H7 (cell line): ENCODE measurements around the gene ZNRF3. TPM values are rescaled to one million over a fixed set of nuclear protein-coding genes. Genes with fewer than 3 reads are reported as not detected.

ENCODE experiments used
- DNase-seq: peaks from one replicate; pipeline ENCODE4 v3.0.0; 2012
- H3K27me3 ChIP-seq: 2 replicates; pipeline ENCODE4 v1.6.0; 2011; ENCODE audit warnings: mild to moderate bottlenecking, low read length; ENCODE audit not compliant: control insufficient read depth, insufficient read depth
- H3K36me3 ChIP-seq: replicated peaks from 2 replicates; pipeline ENCODE4 v1.5.1; 2011; ENCODE audit warnings: low read length; ENCODE audit not compliant: control insufficient read depth, insufficient read depth
- H3K4me3 ChIP-seq: 2 replicates; pipeline ENCODE4 v1.5.1; 2011; ENCODE audit warnings: low read depth, mild to moderate bottlenecking, control low read depth, low read length, moderate library complexity; ENCODE audit not compliant: insufficient read depth
- total RNA-seq: library from RNA; depleted of rRNA; stranded (reverse); fragments of >200 nt; shearing (Covaris generic); gene quantifications from 2 replicates; pipeline ENCODE4 v1.2.3, GENCODE V29; 2014; rRNA removed

ZNRF3 gene
- total RNA-seq, 1 experiment from 2014 or later = 22.1 TPM

DNA sequence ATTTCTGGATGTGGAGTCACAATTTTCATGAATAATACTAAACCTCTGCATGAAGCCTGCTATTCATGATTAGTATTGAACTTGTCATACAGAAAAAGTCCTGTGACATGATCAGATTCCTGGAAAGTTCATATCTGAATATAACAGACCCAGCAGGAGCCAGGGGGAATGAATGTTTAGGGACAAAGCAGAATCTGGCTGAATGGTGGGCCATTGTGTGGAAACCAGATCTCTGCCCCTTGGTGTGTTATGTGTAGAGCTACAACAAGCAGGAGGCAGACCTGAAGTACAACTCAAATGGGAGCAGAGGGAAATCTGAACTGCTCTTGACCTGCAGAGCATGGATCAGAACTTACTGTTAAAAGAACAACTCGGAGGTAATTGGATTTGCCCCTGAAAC is 219.7 kb downstream of the ZNRF3 start:
- DNase-seq = no peak
- no peak overlapping the region for H3K4me3 ChIP-seq
- H3K36me3 ChIP-seq = no peaks in the 10 kb centered on the region
- no peaks in the 10 kb centered on the region for H3K27me3 ChIP-seq

DNA sequence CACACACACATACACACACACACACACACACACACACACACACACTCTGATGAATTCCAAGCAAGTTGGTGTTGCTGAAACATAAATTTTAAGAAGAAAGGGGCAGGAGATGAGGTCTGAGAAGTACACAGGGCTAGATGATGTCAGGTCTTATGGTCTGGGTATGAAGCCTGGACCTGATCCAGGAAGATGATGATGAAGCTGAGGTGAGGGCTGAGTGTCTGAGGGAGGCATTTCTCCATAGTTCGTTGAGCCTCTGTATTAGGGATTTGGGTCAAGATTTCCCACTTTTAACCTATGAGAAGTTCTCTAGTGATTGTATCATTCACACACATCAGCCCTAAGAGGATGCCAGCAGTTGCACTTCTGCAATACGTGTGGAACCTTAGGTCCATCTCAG is 222.1 kb downstream of the ZNRF3 start:
- DNase-seq = no peak
- Histone ChIP-seq H3K27me3 (no peaks in the 10 kb centered on the region), H3K36me3 (no peaks in the 10 kb centered on the region), H3K4me3 (no peak overlapping the region)

- H3K27me3 ChIP-seq = no peaks in the 10 kb centered on the region
- DNase-seq = no peak
- H3K36me3 ChIP-seq = no peaks in the 10 kb centered on the region
- H3K4me3 ChIP-seq = no peak overlapping the region
These were observed 223.5 kb downstream of the ZNRF3 start for GRCh38 chr22:29106839-29107238.

Other genes starting within 250 kb of the ZNRF3 start
- 8.8 and 14.8 TPM in 2 replicates for gene TTC28, start 203.7 kb upstream of the ZNRF3 start, total RNA-seq
- gene CHEK2, start 141.8 kb upstream of the ZNRF3 start, total RNA-seq = 87.5 and 128 TPM in 2 replicates
- 29.9 and 32.2 TPM in 2 replicates for gene HSCB, start 141.5 kb upstream of the ZNRF3 start, total RNA-seq
- 36.1 and 48.1 TPM in 2 replicates for gene CCDC117, start 110.9 kb upstream of the ZNRF3 start, total RNA-seq
- gene XBP1, start 83.0 kb upstream of the ZNRF3 start, total RNA-seq = 146 and 174 TPM in 2 replicates
- not detected in 2 replicates for gene C22orf31, start 178.3 kb downstream of the ZNRF3 start, total RNA-seq
- gene KREMEN1, start 189.5 kb downstream of the ZNRF3 start, total RNA-seq = 1.8 and 2.4 TPM in 2 replicates